Fibroblast of lung (primary cell): ENCODE results near the gene AGAP1.

Experiments used
- EZH2 ChIP-seq: IDR thresholded peaks from 2 replicates; pipeline ENCODE4 v1.5.1; 2012; ENCODE audit warnings: low read length, control low read depth, mild to moderate bottlenecking; ENCODE audit errors: missing control alignments
- TF ChIP-seq, protein P1 (sequence below), 2 donors: IDR thresholded peaks in 1 of 2; conservative IDR thresholded peaks in 1 of 2; 1 replicate in 1 of 2; 2 replicates in 1 of 2; pipeline ENCODE4 v1.5.1; 2011 to 2012; ENCODE audit warnings: low read length in 2 of 2, control low read depth in 1 of 2, inconsistent platforms in 1 of 2, low read depth in 1 of 2, mild to moderate bottlenecking in 1 of 2

DNA sequence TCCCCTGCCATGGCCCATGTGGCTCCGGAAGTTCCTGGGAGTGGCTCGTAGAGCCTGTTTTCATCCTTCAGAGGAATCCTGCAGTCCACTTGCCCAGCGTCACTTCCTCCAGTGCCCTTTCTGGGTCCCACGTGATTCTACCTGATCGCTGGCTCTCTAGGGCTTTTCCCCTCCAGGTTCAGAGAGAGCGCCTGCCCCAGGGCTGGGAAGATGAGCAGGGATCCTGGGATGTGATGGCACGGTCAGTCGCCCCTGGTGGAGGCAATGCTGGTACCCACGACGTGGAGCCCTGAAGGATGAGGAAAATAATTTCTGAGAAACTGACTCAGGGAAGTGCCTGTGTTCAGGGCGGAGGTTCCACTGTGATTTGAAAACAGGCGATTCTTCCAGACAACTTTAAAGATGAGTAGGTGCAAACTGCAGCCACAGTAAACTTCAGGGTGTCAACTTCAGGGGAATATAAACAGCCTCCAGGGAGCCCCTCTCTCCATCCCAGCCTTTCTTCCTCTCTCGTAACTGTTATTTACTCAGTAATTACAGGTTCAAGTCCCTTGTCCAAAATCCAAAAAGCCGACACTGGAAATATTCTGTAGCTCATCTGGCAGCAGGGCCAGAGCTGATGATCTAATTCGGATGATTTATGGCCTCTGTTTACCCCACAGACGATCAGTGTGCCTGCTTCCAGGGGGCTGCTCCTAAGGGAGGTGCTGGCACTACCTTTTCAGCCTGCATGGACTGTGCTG, 105.9 kb downstream of the AGAP1 start:
- TF ChIP-seq, protein P1, sequence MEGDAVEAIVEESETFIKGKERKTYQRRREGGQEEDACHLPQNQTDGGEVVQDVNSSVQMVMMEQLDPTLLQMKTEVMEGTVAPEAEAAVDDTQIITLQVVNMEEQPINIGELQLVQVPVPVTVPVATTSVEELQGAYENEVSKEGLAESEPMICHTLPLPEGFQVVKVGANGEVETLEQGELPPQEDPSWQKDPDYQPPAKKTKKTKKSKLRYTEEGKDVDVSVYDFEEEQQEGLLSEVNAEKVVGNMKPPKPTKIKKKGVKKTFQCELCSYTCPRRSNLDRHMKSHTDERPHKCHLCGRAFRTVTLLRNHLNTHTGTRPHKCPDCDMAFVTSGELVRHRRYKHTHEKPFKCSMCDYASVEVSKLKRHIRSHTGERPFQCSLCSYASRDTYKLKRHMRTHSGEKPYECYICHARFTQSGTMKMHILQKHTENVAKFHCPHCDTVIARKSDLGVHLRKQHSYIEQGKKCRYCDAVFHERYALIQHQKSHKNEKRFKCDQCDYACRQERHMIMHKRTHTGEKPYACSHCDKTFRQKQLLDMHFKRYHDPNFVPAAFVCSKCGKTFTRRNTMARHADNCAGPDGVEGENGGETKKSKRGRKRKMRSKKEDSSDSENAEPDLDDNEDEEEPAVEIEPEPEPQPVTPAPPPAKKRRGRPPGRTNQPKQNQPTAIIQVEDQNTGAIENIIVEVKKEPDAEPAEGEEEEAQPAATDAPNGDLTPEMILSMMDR (conservative IDR thresholded peaks at IDR 0.05 in 1 of 2, IDR thresholded peaks at IDR 0.05 in 1 of 2; ENCODE audit: low read depth in 1 of 2, low read length in 2 of 2), result no peak
- no peak for TF ChIP-seq EZH2
